Neural progenitor cell (in vitro differentiated cells): ENCODE measurements around the gene CTH. TPM values are rescaled to one million over a fixed set of nuclear protein-coding genes. Genes with fewer than 3 reads are reported as not detected.

Experiments used
- DNase-seq: peaks from one replicate; pipeline ENCODE4 v3.0.0-alpha.2; 2016; ENCODE audit warnings: low spot score
- H2AFZ ChIP-seq: fragments of 200-600 bp; sonication (generic); replicated peaks from 2 replicates; pipeline ENCODE4 v1.6.1; 2016; ENCODE audit warnings: antibody characterized with exemption
- H3F3A ChIP-seq: fragments of 200-600 bp; sonication (generic); 2 replicates; pipeline ENCODE4 v1.6.1; 2016; ENCODE audit warnings: antibody characterized with exemption, low read depth
- H3K27ac ChIP-seq: fragments of 200-600 bp; sonication (generic); 2 replicates; pipeline ENCODE4 v1.5.1; 2016; ENCODE audit warnings: mild to moderate bottlenecking
- H3K27me3 ChIP-seq: fragments of 200-600 bp; sonication (generic); 2 replicates; pipeline ENCODE4 v1.6.1; 2016; ENCODE audit warnings: mild to moderate bottlenecking, moderate library complexity
- H3K36me3 ChIP-seq: fragments of 200-600 bp; sonication (generic); 2 replicates; pipeline ENCODE4 v1.5.1; 2016
- H3K4me1 ChIP-seq: fragments of 200-600 bp; sonication (generic); 2 replicates; pipeline ENCODE4 v1.6.1; 2016; ENCODE audit warnings: mixed run types
- H3K4me2 ChIP-seq: fragments of 200-600 bp; sonication (generic); 2 replicates; pipeline ENCODE4 v1.6.1; 2016
- H3K4me3 ChIP-seq: fragments of 200-600 bp; sonication (generic); 2 replicates; pipeline ENCODE4 v1.5.1; 2016
- H3K79me2 ChIP-seq: fragments of 200-600 bp; sonication (generic); 2 replicates; pipeline ENCODE4 v1.6.1; 2016; ENCODE audit warnings: low read depth
- H3K9ac ChIP-seq: fragments of 200-600 bp; sonication (generic); 2 replicates; pipeline ENCODE4 v1.6.1; 2016
- H3K9me3 ChIP-seq: fragments of 200-600 bp; sonication (generic); 2 replicates; pipeline ENCODE4 v1.5.1; 2016; ENCODE audit warnings: low read depth
- H4K20me1 ChIP-seq: fragments of 200-600 bp; sonication (generic); 2 replicates; pipeline ENCODE4 v1.6.1; 2016; ENCODE audit warnings: low read depth
- H3K27ac Mint-ChIP-seq: 3 replicates; pipeline ENCODE4 v1.8.0; 2021; ENCODE audit warnings: mixed read lengths
- H3K27me3 Mint-ChIP-seq: 2 replicates; pipeline ENCODE4 v1.8.0; 2022; ENCODE audit warnings: low read depth, mild to moderate bottlenecking, inconsistent platforms, moderate library complexity, mixed read lengths; ENCODE audit not compliant: insufficient read depth
- H3K36me3 Mint-ChIP-seq: 3 replicates; pipeline ENCODE4 v1.8.0; 2021; ENCODE audit warnings: mixed read lengths
- H3K4me1 Mint-ChIP-seq: 3 replicates; pipeline ENCODE4 v1.8.0; 2021; ENCODE audit warnings: mixed read lengths
- H3K4me3 Mint-ChIP-seq: 3 replicates; pipeline ENCODE4 v1.8.0; 2021; ENCODE audit warnings: mild to moderate bottlenecking, moderate library complexity, mixed read lengths
- H3K9me3 Mint-ChIP-seq: 3 replicates; pipeline ENCODE4 v1.8.0; 2020; ENCODE audit warnings: mixed read lengths
- CTCF ChIP-seq: fragments of 200-600 bp; sonication (generic); IDR thresholded peaks from 2 replicates; pipeline ENCODE4 v1.5.1; 2017; ENCODE audit warnings: antibody characterized with exemption, mild to moderate bottlenecking
- EZH2 ChIP-seq: fragments of 200-600 bp; sonication (generic); IDR thresholded peaks from 2 replicates; pipeline ENCODE4 v1.6.1; 2017; ENCODE audit warnings: antibody characterized with exemption, mild to moderate bottlenecking, moderate library complexity
- EZH2phosphoT487 ChIP-seq: fragments of 200-600 bp; sonication (generic); IDR thresholded peaks from 2 replicates; pipeline ENCODE4 v1.6.1; 2017; ENCODE audit warnings: antibody characterized with exemption
- total RNA-seq: library from RNA; depleted of rRNA; stranded (reverse); fragments of >200 nt; gene quantifications from 2 replicates; pipeline ENCODE4 v1.2.3, GENCODE V29; 2015; ENCODE audit warnings: low replicate concordance

CTH gene
- total RNA-seq, 1 donor from 2014 or later: 16.0 TPM

GRCh38 chr1:70396607-70397006, 14.5 kb upstream of the CTH start:
- H3K4me3 ChIP-seq: no peak overlapping the region
- no peaks in the 10 kb centered on the region for H3K27me3 ChIP-seq
- no peaks in the 10 kb centered on the region for H3K9me3 Mint-ChIP-seq
- H3K4me1 ChIP-seq: no peaks in the 10 kb centered on the region
- no peak overlapping the region for H3K4me2 ChIP-seq
- H3K27me3 Mint-ChIP-seq: peaks cover 3% of the 10 kb centered on the region
- H3F3A ChIP-seq: no peaks in the 10 kb centered on the region
- H3K4me3 Mint-ChIP-seq: no peak overlapping the region
- H3K27ac ChIP-seq: no peak overlapping the region
- H3K36me3 Mint-ChIP-seq: no peaks in the 10 kb centered on the region
- H3K36me3 ChIP-seq: no peaks in the 10 kb centered on the region
- no peak overlapping the region for H3K9ac ChIP-seq
- no peaks in the 10 kb centered on the region for H3K79me2 ChIP-seq
- H4K20me1 ChIP-seq: no peaks in the 10 kb centered on the region
- H3K27ac Mint-ChIP-seq: no peak overlapping the region
- no peaks in the 10 kb centered on the region for H3K9me3 ChIP-seq
- H3K4me1 Mint-ChIP-seq: peaks cover 11% of the 10 kb centered on the region
- TF ChIP-seq EZH2phosphoT487 (no peak), CTCF (no peak), EZH2 (no peak)
- no peak for DNase-seq
- no peak overlapping the region for H2AFZ ChIP-seq

- Mint-ChIP-seq H3K27ac (no peak overlapping the region), H3K9me3 (no peaks in the 10 kb centered on the region), H3K4me3 (no peak overlapping the region), H3K4me1 (peaks cover 11% of the 10 kb centered on the region), H3K36me3 (no peaks in the 10 kb centered on the region), H3K27me3 (peaks cover 3% of the 10 kb centered on the region)
- Histone ChIP-seq H3K4me1 (no peaks in the 10 kb centered on the region), H3K4me2 (no peak overlapping the region), H2AFZ (no peak overlapping the region), H4K20me1 (no peaks in the 10 kb centered on the region), H3K4me3 (no peak overlapping the region), H3K9ac (no peak overlapping the region), H3K36me3 (no peaks in the 10 kb centered on the region), H3K27me3 (no peaks in the 10 kb centered on the region), H3K79me2 (no peaks in the 10 kb centered on the region), H3K27ac (no peak overlapping the region), H3K9me3 (no peaks in the 10 kb centered on the region), H3F3A (no peaks in the 10 kb centered on the region)
- DNase-seq: no peak
- TF ChIP-seq CTCF (no peak), EZH2 (no peak), EZH2phosphoT487 (no peak)
Measured at GRCh38 chr1:70397013-70397412, 14.1 kb upstream of the CTH start.

GRCh38 chr1:70400335-70400734, 10.7 kb upstream of the CTH start:
- H3K79me2 ChIP-seq: no peaks in the 10 kb centered on the region
- no peak for DNase-seq
- Mint-ChIP-seq H3K9me3 (no peaks in the 10 kb centered on the region), H3K4me1 (peaks cover 11% of the 10 kb centered on the region), H3K36me3 (no peaks in the 10 kb centered on the region), H3K4me3 (no peak overlapping the region), H3K27ac (no peak overlapping the region), H3K27me3 (peaks cover 3% of the 10 kb centered on the region)
- H3F3A ChIP-seq: no peaks in the 10 kb centered on the region
- no peak overlapping the region for H3K4me2 ChIP-seq
- H3K27me3 ChIP-seq: no peaks in the 10 kb centered on the region
- H3K4me3 ChIP-seq: no peak overlapping the region
- TF ChIP-seq CTCF: no peak
- TF ChIP-seq EZH2phosphoT487: no peak
- TF ChIP-seq EZH2: no peak
- H4K20me1 ChIP-seq: no peaks in the 10 kb centered on the region
- H3K4me1 ChIP-seq: no peaks in the 10 kb centered on the region
- no peaks in the 10 kb centered on the region for H3K36me3 ChIP-seq
- H3K9ac ChIP-seq: no peak overlapping the region
- H3K27ac ChIP-seq: no peak overlapping the region
- no peaks in the 10 kb centered on the region for H3K9me3 ChIP-seq
- no peak overlapping the region for H2AFZ ChIP-seq

- no peak for TF ChIP-seq CTCF
- TF ChIP-seq EZH2phosphoT487: no peak
- no peak for TF ChIP-seq EZH2
- no peak overlapping the region for H3K4me2 ChIP-seq
- H3K36me3 ChIP-seq: no peaks in the 10 kb centered on the region
- H3K27me3 ChIP-seq: no peaks in the 10 kb centered on the region
- H2AFZ ChIP-seq: no peak overlapping the region
- DNase-seq: no peak
- no peaks in the 10 kb centered on the region for H3K79me2 ChIP-seq
- H3K4me1 ChIP-seq: no peaks in the 10 kb centered on the region
- no peaks in the 10 kb centered on the region for H3K9me3 Mint-ChIP-seq
- peaks cover 3% of the 10 kb centered on the region for H3K27me3 Mint-ChIP-seq
- H3K9me3 ChIP-seq: no peaks in the 10 kb centered on the region
- H3K4me3 Mint-ChIP-seq: no peak overlapping the region
- no peak overlapping the region for H3K4me3 ChIP-seq
- peaks cover 11% of the 10 kb centered on the region for H3K4me1 Mint-ChIP-seq
- no peaks in the 10 kb centered on the region for H3K36me3 Mint-ChIP-seq
- no peaks in the 10 kb centered on the region for H4K20me1 ChIP-seq
- H3F3A ChIP-seq: no peaks in the 10 kb centered on the region
- no peak overlapping the region for H3K27ac ChIP-seq
- no peak overlapping the region for H3K9ac ChIP-seq
- no peak overlapping the region for H3K27ac Mint-ChIP-seq
Measured at GRCh38 chr1:70401974-70402373, 9.1 kb upstream of the CTH start.
